Embryonic facial prominence (tissue), 1 donor: ENCODE results near the gene GTF2A1.

Experiments used
- DNase-seq: peaks from one replicate; pipeline ENCODE4 v3.0.0-alpha.2; 2016; ENCODE audit errors: extremely low spot score

Gene GTF2A1

GRCh38 chr14:81177225-81177624, 43.5 kb downstream of the GTF2A1 start:
- no peak for DNase-seq

DNA sequence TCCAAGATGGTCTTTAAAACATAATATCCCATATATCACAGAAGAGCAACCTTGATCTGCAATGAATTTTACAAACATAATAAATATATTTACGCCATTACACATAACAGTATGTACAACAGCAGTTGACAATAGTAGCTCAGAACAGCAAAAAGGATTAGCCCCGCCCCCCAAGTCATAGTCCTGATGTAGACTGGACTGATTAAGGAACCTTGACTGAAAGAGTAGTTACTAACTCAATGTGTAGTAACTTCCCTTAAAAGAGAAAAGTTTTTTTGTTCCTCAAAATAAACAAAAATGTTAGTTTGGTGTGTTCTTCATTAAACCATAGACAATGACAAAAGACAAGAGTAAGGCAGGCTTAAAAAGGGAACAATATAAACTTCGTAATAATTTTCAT, 44.5 kb downstream of the GTF2A1 start:
- no peak for DNase-seq

GRCh38 chr14:81172881-81173280, 47.9 kb downstream of the GTF2A1 start:
- DNase-seq: no peak

GRCh38 chr14:81172353-81172752, 48.4 kb downstream of the GTF2A1 start:
- DNase-seq: no peak

GRCh38 chr14:81170829-81171195, 49.9 kb downstream of the GTF2A1 start:
- no peak for DNase-seq

GRCh38 chr14:81170104-81170828, 50.5 kb downstream of the GTF2A1 start:
- peak; percentile 74 for DNase-seq

- DNase-seq: no peak
Measured at GRCh38 chr14:81169711-81170103, 51.1 kb downstream of the GTF2A1 start.

DNA sequence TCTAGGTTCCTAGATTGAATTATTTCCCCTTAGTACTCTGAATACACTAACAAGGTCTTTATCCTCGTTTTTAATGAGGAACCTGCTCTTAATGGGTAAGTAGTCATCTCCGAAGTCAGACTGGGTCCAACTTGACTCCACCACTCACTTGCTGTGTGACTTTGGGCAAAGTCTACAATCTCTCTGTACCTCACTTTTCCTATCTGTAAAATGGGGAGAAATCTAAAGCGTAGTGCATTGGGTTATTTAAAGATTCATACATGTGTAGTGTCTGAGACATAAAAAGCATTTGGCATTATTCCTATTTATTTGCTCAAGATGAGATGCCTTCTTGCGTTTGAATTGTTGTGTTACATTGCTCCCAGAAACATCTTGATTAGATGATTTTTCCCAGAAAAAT, 51.5 kb downstream of the GTF2A1 start:
- no peak for DNase-seq

DNA sequence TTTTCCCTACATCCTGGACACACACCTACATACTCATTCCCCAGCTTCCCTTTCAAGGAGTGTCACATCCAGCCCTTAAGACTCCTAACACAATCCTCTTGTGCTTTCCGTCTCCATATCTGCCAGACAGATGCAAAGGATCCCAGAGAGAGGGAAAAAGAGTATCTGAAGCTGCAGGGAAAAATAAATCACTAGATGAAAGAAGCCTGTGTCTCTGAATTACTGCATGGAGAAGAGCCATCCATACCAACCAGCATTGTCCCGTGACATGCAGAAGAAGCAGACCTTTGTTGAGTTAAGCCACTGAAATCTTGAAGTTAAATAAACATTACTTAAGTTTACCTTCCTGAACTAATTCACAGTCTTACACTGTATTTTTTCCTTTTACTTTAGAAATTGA, 54.6 kb downstream of the GTF2A1 start:
- no peak for DNase-seq

GRCh38 chr14:81165188-81165587, 55.6 kb downstream of the GTF2A1 start:
- DNase-seq: no peak

DNA sequence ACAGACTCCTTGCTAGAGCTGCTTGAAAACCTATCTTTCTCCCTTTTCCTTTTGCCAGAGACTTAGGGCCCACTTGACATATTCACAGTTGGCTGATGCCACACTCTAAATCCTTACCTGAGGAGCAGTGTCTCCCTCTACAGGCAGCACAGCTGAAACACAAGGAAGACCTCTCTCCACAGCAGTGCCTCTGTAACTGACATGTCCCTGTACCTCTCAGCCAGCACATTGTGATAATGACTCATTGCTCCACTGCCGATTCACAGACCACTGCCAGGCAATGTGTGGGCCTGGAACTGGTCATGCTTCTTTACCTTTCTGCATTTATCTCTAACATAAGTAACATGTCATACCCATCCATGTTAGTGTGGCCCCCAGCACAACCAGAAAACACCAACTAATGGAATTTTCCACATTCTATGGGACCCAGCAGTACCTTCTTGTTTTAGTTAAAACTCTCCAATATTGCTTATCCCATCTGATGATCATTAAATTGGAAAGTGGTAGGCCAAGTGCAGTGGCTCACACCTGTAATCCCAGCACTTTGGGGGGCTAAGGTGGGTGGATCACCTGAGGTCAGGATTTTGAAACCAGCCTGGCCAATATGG, 56.5 kb downstream of the GTF2A1 start:
- no peak for DNase-seq

GRCh38 chr14:81162941-81163340, 57.8 kb downstream of the GTF2A1 start:
- DNase-seq: no peak

GRCh38 chr14:81161749-81162148, 59.0 kb downstream of the GTF2A1 start:
- DNase-seq: no peak

- DNase-seq: no peak
Measured at GRCh38 chr14:81161088-81161487, 59.7 kb downstream of the GTF2A1 start.

DNA sequence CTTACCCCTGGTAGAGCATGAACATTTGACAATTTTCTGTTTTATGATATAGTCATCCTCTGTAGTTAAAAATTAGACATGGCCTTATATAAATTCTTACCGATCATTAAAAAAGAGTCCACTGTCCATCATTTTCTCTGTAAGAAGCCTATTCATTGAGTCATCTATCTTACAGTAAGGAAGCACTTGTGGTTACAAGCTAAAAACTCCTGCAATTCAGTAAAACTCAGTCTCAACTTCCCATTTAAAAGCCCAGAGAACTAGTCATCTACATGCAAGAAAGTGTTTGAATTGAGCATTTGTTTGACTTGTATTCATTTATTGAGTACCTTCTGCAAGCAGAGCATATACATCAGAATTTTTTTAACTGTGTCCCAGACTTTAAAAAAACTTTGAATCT, 63.3 kb downstream of the GTF2A1 start:
- DNase-seq: no peak

DNA sequence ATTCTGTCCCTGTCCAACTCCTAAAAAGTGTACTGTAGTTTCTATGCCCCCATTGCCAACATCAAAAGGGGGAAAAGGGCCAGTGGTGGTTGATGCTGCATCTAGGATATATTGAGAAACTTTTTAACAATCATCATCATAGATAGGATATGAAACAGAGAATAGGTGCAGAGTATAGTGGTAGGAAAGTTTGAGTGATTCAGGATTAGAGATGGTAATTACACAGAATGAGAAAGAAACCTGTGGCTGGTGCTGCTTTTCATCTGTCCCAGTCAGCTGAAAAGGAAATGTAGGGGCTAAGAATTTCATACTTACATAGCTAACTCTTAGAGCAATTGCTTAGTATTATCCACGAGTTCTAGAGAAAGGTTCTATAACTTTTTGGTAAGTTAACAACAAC, 67.6 kb downstream of the GTF2A1 start:
- DNase-seq: no peak

- no peak for DNase-seq
Measured at GRCh38 chr14:81148635-81149034, 72.1 kb downstream of the GTF2A1 start.

DNA sequence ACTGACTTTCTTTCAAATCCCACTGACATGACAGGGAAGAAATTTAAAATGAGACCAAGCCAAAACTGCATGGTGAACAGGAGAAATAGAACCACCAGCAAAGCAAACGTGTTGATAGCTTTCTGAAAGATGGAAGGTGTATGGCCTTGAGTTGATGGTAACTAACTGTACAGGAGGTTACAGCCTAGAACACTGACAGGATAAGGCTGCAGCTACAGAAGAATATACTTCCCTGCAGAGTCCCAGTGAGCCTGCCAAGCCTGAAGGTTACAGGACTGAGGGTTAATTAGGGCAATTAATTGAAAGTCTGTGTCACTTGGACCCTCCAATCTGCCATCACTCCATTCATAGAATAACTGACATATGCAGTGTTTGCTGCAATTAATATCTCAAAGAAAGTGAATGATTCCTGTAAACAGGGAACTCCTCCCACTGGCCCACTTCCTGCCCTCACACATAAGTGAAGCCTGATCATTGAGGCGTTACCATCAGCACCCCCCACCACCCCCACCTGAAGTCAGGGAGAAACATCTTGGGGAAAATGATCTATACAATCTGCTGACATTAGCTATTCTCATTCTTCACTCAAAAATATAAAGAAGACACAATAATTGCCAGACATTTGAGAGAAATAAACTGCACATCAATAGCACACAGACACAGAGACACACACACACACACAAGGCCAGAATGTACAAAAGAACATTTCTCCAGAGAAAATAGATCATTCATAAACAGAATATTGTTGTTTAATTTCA, 73.4 kb downstream of the GTF2A1 start:
- DNase-seq: no peak

GRCh38 chr14:81144824-81145603, 75.7 kb downstream of the GTF2A1 start:
- no peak for DNase-seq

- no peak for DNase-seq
Measured at GRCh38 chr14:81143793-81144192, 77.0 kb downstream of the GTF2A1 start.

- DNase-seq: no peak
Measured at GRCh38 chr14:81141426-81141825, 79.3 kb downstream of the GTF2A1 start.

- DNase-seq: no peak
Measured at GRCh38 chr14:81138429-81138828, 82.3 kb downstream of the GTF2A1 start.
